Parathyroid adenoma (tissue), 2 donors: Measurements from ENCODE around the gene MTA1.

ENCODE experiments used
- H2AFZ ChIP-seq: fragments of 300-600 bp; sonication (generic); one replicate; pipeline ENCODE4 v1.7.0; 2017; ENCODE audit warnings: antibody characterized with exemption, mild to moderate bottlenecking
- H3K27ac ChIP-seq: fragments of 300-600 bp; sonication (generic); one replicate; pipeline ENCODE4 v1.7.0; 2017
- H3K27me3 ChIP-seq: fragments of 300-600 bp; sonication (generic); one replicate; pipeline ENCODE4 v1.7.0; 2017; ENCODE audit warnings: low read length; ENCODE audit not compliant: control insufficient read depth, insufficient read depth
- H3K36me3 ChIP-seq: fragments of 300-600 bp; sonication (generic); one replicate; pipeline ENCODE4 v1.7.0; 2017; ENCODE audit warnings: low read length; ENCODE audit not compliant: control insufficient read depth, insufficient read depth
- H3K4me1 ChIP-seq: fragments of 300-600 bp; sonication (generic); one replicate; pipeline ENCODE4 v1.7.0; 2017; ENCODE audit warnings: control low read depth
- H3K4me2 ChIP-seq: fragments of 300-600 bp; sonication (generic); one replicate; pipeline ENCODE4 v1.7.0; 2017; ENCODE audit warnings: low read length
- H3K4me3 ChIP-seq: fragments of 300-600 bp; sonication (generic); one replicate; pipeline ENCODE4 v1.7.0; 2017; ENCODE audit warnings: low read depth, low read length
- H3K79me2 ChIP-seq: fragments of 300-600 bp; sonication (generic); one replicate; pipeline ENCODE4 v1.7.0; 2017; ENCODE audit warnings: control low read depth
- H3K9ac ChIP-seq: fragments of 300-600 bp; sonication (generic); one replicate; pipeline ENCODE4 v1.7.0; 2017; ENCODE audit warnings: mild to moderate bottlenecking
- H3K9me3 ChIP-seq: fragments of 300-600 bp; sonication (generic); one replicate; pipeline ENCODE4 v1.7.0; 2017; ENCODE audit warnings: low read length; ENCODE audit not compliant: control insufficient read depth
- TF ChIP-seq, protein P1 (sequence below): fragments of 300-600 bp; sonication (generic); IDR thresholded peaks from one replicate; pipeline ENCODE4 v1.7.0; 2017; ENCODE audit warnings: antibody characterized with exemption, mild to moderate bottlenecking
- donor health status: primary hyperparathyroidism.

Gene MTA1

DNA sequence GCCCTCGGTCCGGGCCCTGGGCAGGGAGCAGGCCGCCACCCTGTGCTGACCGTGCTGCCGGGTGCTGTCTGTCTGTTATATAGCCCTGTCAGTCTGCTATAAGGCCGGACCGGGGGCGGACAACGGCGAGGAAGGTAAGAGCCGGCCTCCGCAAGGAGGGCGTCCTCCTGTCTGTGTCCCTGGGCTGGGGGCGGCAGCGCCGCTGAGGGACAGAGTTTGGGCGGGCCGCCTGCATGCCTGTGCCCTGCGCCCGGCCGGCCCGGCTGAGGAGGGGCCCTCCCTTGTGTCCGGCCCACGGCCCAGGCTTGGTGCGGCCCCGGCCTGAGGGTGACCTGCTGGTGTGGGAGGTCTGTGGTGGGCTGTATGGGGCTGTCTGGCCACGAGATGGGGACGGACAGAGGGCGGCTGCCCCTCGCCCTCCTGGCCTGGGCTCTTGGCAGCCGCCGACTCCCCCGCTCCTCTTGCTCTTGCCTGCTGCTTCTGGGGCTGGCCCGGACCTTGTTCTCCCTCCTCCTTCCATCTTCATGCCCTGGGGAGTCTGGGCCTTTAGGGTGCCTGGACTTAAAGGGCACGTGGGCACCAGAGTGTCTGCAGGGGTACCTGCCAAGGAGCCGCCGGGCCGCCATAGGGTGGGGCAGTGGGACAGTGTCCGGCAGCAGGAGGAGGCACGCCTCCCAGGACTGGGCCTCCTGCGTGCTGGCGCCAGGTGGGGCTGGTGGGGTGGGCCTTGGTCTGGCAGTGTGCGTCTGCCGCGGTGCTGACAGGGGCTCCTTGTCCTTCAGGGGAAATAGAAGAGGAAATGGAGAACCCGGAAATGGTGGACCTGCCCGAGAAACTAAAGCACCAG, 29.9 kb downstream of the MTA1 start:
- TF ChIP-seq, protein P1, sequence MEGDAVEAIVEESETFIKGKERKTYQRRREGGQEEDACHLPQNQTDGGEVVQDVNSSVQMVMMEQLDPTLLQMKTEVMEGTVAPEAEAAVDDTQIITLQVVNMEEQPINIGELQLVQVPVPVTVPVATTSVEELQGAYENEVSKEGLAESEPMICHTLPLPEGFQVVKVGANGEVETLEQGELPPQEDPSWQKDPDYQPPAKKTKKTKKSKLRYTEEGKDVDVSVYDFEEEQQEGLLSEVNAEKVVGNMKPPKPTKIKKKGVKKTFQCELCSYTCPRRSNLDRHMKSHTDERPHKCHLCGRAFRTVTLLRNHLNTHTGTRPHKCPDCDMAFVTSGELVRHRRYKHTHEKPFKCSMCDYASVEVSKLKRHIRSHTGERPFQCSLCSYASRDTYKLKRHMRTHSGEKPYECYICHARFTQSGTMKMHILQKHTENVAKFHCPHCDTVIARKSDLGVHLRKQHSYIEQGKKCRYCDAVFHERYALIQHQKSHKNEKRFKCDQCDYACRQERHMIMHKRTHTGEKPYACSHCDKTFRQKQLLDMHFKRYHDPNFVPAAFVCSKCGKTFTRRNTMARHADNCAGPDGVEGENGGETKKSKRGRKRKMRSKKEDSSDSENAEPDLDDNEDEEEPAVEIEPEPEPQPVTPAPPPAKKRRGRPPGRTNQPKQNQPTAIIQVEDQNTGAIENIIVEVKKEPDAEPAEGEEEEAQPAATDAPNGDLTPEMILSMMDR = no peak
- no peaks in the 10 kb centered on the region for H3K9me3 ChIP-seq
- no peak overlapping the region for H3K4me2 ChIP-seq
- H3K9ac ChIP-seq = no peak overlapping the region
- peaks cover 21% of the 10 kb centered on the region for H3K79me2 ChIP-seq
- H3K4me3 ChIP-seq = no peak overlapping the region
- H3K36me3 ChIP-seq = no peaks in the 10 kb centered on the region
- H2AFZ ChIP-seq = no peak overlapping the region
- no peaks in the 10 kb centered on the region for H3K4me1 ChIP-seq
- H3K27me3 ChIP-seq = no peaks in the 10 kb centered on the region
- H3K27ac ChIP-seq = no peak overlapping the region

DNA sequence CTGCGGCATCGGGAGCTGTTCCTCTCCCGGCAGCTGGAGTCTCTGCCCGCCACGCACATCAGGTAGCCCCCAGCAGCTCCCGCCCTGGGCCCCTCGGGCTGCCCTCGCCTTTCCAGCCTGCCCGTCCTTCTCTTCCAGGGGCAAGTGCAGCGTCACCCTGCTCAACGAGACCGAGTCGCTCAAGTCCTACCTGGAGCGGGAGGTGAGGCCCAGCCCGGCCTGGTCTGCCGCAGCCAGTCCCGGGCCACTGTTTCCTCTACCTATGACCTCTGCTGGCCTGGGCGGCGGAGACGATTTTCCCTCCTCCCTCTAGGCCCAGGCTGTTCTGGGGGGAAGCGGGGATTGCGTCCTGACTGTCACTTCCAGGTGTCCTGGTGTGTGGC, 30.5 kb downstream of the MTA1 start:
- Histone ChIP-seq H3K9ac (no peak overlapping the region), H3K4me1 (no peaks in the 10 kb centered on the region), H3K27ac (no peak overlapping the region), H3K27me3 (no peaks in the 10 kb centered on the region), H3K4me3 (no peak overlapping the region), H3K36me3 (no peaks in the 10 kb centered on the region), H2AFZ (no peak overlapping the region), H3K4me2 (no peak overlapping the region), H3K79me2 (peaks cover 21% of the 10 kb centered on the region), H3K9me3 (no peaks in the 10 kb centered on the region)
- TF ChIP-seq, protein P1 = no peak

DNA sequence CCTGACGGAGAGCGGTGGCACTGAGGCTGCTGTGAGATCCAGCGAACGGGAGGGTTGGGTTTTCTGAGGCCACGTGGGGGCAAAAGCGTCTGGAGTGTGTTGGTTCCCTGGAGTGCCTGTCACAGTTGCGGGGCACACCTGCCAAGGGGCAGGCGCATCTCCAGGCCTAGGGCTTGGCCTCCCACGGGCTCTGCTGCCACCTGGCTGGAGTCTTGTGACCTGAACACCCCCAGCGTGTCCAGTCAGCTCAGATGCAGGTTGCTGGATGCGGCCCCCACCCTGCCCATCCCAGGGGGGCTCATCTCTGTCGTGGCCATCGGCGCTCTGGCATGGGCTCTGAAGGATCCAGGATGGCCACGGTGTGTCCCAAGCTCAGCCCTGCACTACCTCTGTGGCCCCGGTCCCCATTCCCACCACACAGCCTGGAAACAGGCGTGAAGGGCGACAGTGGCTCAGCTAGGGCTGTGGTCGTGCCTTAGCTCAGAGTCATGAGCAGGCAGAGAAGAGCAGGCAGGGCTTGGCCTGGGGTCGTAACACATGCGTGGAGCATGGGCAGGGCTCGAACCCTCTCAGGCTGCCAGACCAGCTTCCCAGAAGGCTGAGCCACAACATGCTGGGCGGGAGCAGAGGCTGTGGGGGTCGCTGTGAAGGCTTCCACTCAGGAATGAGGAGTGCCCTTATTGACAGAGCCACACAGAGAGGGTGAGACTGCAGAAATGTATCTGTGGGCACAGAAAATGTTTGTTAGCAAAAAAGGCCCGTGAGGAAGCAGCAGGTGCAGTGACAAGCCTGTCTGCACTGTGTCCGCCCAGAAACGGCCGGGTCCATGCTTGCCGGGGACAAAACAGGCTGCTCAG, 31.5 kb downstream of the MTA1 start:
- Histone ChIP-seq H3K27ac (no peak overlapping the region), H3K36me3 (no peaks in the 10 kb centered on the region)
- TF ChIP-seq, protein P1 = no peak

DNA sequence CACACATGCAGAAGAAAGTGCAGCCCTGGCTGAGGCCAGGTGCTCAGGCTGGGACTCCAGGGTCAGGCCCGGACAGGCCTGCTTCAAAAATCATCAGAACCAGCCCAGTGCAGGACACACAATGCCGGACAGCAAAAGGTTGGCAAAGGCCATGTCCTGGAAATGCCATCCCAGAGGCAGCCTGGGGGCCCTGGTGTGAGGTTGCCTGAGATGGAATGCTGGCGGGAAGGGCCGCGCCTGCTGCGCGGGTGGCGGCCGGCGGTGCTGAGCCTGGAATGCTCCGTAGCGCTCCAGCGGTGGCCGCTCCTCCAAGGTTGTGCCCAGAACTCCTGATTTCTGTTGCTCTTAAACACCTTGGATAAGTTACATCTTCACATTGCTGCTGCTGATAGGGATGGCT, 33.3 kb downstream of the MTA1 start:
- Histone ChIP-seq H3K4me1 (no peaks in the 10 kb centered on the region), H3K4me3 (no peak overlapping the region), H3K27me3 (no peaks in the 10 kb centered on the region), H3K9me3 (no peaks in the 10 kb centered on the region), H3K27ac (no peak overlapping the region), H3K79me2 (peaks cover 8% of the 10 kb centered on the region), H3K4me2 (no peak overlapping the region), H3K36me3 (no peaks in the 10 kb centered on the region), H2AFZ (no peak overlapping the region), H3K9ac (no peak overlapping the region)
- TF ChIP-seq, protein P1 = no peak

More for the DNA sequence above, 31.5 kb downstream of the MTA1 start:
- Histone ChIP-seq H3K4me1 (no peaks in the 10 kb centered on the region), H3K9me3 (no peaks in the 10 kb centered on the region), H3K9ac (no peak overlapping the region), H3K27me3 (no peaks in the 10 kb centered on the region), H3K4me2 (no peak overlapping the region), H3K79me2 (peaks cover 20% of the 10 kb centered on the region), H2AFZ (no peak overlapping the region), H3K4me3 (no peak overlapping the region)
